IMR-90 (cell line): ENCODE data around the gene HSH2D. TPM values are rescaled to one million over a fixed set of nuclear protein-coding genes. Genes with fewer than 3 reads are reported as not detected.

Experiments
- ATAC-seq: fragments of 200-7000 bp; cut with Tn5 transposase; 2 replicates; pipeline ENCODE4 v1.9.1; 2020; ENCODE audit warnings: low read depth, mild to moderate bottlenecking, moderate library complexity
- BruUV-seq: library from RNA; stranded (reverse); fragments of 400-500 nt; replicated peaks from 2 replicates; lab custom pipeline; 2021; lab: Mats Ljungman, UMichigan
- CTCF ChIA-PET: fragments of 300-600 bp; formaldehyde crosslinking; extraction: SDS; loops from one replicate; lab custom pipeline; 2021; ENCODE audit warnings: antibody characterized with exemption; lab: Yijun Ruan, JAX
- POLR2A ChIA-PET: fragments of 300-600 bp; sonication (Branson Sonifier 250); formaldehyde crosslinking; loops from one replicate; lab custom pipeline; 2022; ENCODE audit warnings: antibody characterized with exemption; ENCODE audit not compliant: unreplicated experiment; lab: Charles Lee
- DNase-seq: peaks from one replicate; pipeline ENCODE4 v3.0.0; 2013
- H2AFZ ChIP-seq: replicated peaks from 2 replicates; pipeline ENCODE3; 2013; ENCODE audit warnings: low read length, mild to moderate bottlenecking; ENCODE audit not compliant: poor library complexity
- H2AK5ac ChIP-seq: 2 replicates; pipeline ENCODE4 v1.6.1; 2013; ENCODE audit warnings: low read depth, low read length, inconsistent platforms
- H2AK9ac ChIP-seq: replicated peaks from 2 replicates; pipeline ENCODE3; 2013; ENCODE audit warnings: mild to moderate bottlenecking, low read depth, low read length, moderate library complexity; ENCODE audit not compliant: poor library complexity
- H2BK120ac ChIP-seq: 2 replicates; pipeline ENCODE4 v1.6.1; 2013; ENCODE audit warnings: low read depth, low read length, inconsistent platforms
- H2BK15ac ChIP-seq: 3 replicates; pipeline ENCODE4 v1.6.1; 2013; ENCODE audit warnings: low read depth, low read length, inconsistent platforms
- H2BK20ac ChIP-seq: 2 replicates; pipeline ENCODE4 v1.6.1; 2013; ENCODE audit warnings: low read depth, mild to moderate bottlenecking, inconsistent platforms, low read length, moderate library complexity
- H2BK5ac ChIP-seq: 2 replicates; pipeline ENCODE4 v1.6.1; 2013; ENCODE audit warnings: mild to moderate bottlenecking, low read depth, low read length, inconsistent platforms; ENCODE audit not compliant: poor library complexity, severe bottlenecking
- H3K14ac ChIP-seq: replicated peaks from 2 replicates; pipeline ENCODE4 v1.6.1; 2013; ENCODE audit warnings: low read depth, low read length, inconsistent platforms
- H3K18ac ChIP-seq: 2 replicates; pipeline ENCODE4 v1.6.1; 2013; ENCODE audit warnings: low read depth, low read length, control low read depth
- H3K23ac ChIP-seq: 2 replicates; pipeline ENCODE4 v1.6.1; 2013; ENCODE audit warnings: low read depth, low read length, inconsistent platforms
- H3K27ac ChIP-seq: 2 replicates; pipeline ENCODE4 v1.5.1; 2013; ENCODE audit warnings: mild to moderate bottlenecking, control low read depth, low read length; ENCODE audit not compliant: insufficient read depth
- H3K27me3 ChIP-seq: 2 replicates; pipeline ENCODE4 v1.6.1; 2013; ENCODE audit warnings: low read length; ENCODE audit not compliant: control insufficient read depth, insufficient read depth
- H3K36me3 ChIP-seq: 2 replicates; pipeline ENCODE4 v1.6.1; 2013; ENCODE audit warnings: low read length, mixed read lengths; ENCODE audit not compliant: control insufficient read depth, insufficient read depth
- H3K4ac ChIP-seq: 2 replicates; pipeline ENCODE4 v1.6.1; 2013; ENCODE audit warnings: low read depth, low read length, inconsistent platforms
- H3K4me1 ChIP-seq: 2 replicates; pipeline ENCODE4 v1.6.1; 2013; ENCODE audit warnings: low read length, mixed read lengths; ENCODE audit not compliant: control insufficient read depth, insufficient read depth
- H3K4me2 ChIP-seq: 2 replicates; pipeline ENCODE4 v1.6.1; 2013; ENCODE audit warnings: low read depth, mild to moderate bottlenecking, control low read depth, low read length, moderate library complexity
- H3K4me3 ChIP-seq: 2 replicates; pipeline ENCODE4 v1.5.1; 2013; ENCODE audit warnings: low read depth, mild to moderate bottlenecking, control low read depth, low read length, moderate library complexity; ENCODE audit not compliant: insufficient read depth
- H3K56ac ChIP-seq: 2 replicates; pipeline ENCODE4 v1.6.1; 2013; ENCODE audit warnings: low read length, inconsistent platforms; ENCODE audit not compliant: insufficient read depth; ENCODE audit errors: extremely low read depth
- H3K79me1 ChIP-seq, 2 experiments: 2 replicates each; pipeline ENCODE4 v1.6.1; 2013; ENCODE audit warnings: low read length in 2 of 2, inconsistent platforms in 1 of 2, low read depth in 1 of 2
- H3K9ac ChIP-seq: 2 replicates; pipeline ENCODE4 v1.6.1; 2013; ENCODE audit warnings: low read depth, low read length, control low read depth
- H3K9me1 ChIP-seq: 2 replicates; pipeline ENCODE4 v1.6.1; 2013; ENCODE audit warnings: low read length, inconsistent platforms; ENCODE audit not compliant: insufficient read depth
- H3K9me3 ChIP-seq: 2 replicates; pipeline ENCODE4 v1.6.1; 2013; ENCODE audit warnings: low read length; ENCODE audit not compliant: control insufficient read depth, insufficient read depth
- H4K20me1 ChIP-seq: 2 replicates; pipeline ENCODE4 v1.6.1; 2013; ENCODE audit warnings: low read length, inconsistent platforms; ENCODE audit not compliant: insufficient read depth
- H4K5ac ChIP-seq: 2 replicates; pipeline ENCODE4 v1.6.1; 2013; ENCODE audit warnings: mild to moderate bottlenecking, low read depth, low read length, control low read depth
- H4K8ac ChIP-seq, 2 experiments: 2 replicates each; pipeline ENCODE4 v1.6.1; 2013; ENCODE audit warnings: low read depth in 2 of 2, low read length in 2 of 2, control low read depth in 1 of 2, inconsistent platforms in 1 of 2
- H4K91ac ChIP-seq: 2 replicates; pipeline ENCODE4 v1.6.1; 2013; ENCODE audit warnings: low read depth, low read length, inconsistent platforms; ENCODE audit not compliant: insufficient read depth
- BHLHE40 ChIP-seq: fragments of 150-350 bp; IDR thresholded peaks from 2 replicates; pipeline ENCODE4 v1.6.1; 2016; ENCODE audit warnings: mild to moderate bottlenecking, low read depth, low read length
- CTCF ChIP-seq: conservative IDR thresholded peaks from 2 replicates; pipeline ENCODE4 v1.5.1; 2012; ENCODE audit warnings: mild to moderate bottlenecking, low read depth, low read length, improper control_type of control experiment
- WGBS, 2 experiments: methylation state at CpG; one replicate each; pipeline versions ENCODE4 v1.1.5 to v1.1.7; 2013; ENCODE audit warnings: missing lambda C conversion rate in 2 of 2; ENCODE audit not compliant: insufficient read length in 1 of 2; ENCODE audit errors: extremely low coverage in 2 of 2; 5-methylcytosine and 5-hydroxymethylcytosine counted together
- dilution Hi-C: fragments of 300-500 bp; cut with HindIII; formaldehyde crosslinking; loops from one replicate; pipeline ENCODE4 v1.14.3; 2018; ENCODE audit warnings: low sequenced_read_pairs; ENCODE audit not compliant: unreplicated experiment
- in situ Hi-C: fragments of 300-500 bp; cut with MboI; formaldehyde crosslinking; loops from 3 replicates; pipeline ENCODE4 v1.14.3; 2019; ENCODE audit warnings: low sequenced_read_pairs, inconsistent platforms, mixed read lengths
- intact Hi-C: fragments of 100-400 bp; cut with micrococcal nuclease; formaldehyde crosslinking; loops from 2 replicates; pipeline ENCODE4 v1.10.0; 2022
- polyA plus RNA-seq, 3 experiments: library from polyadenylated mRNA; depleted of rRNA; stranded (reverse); fragments of >200 nt; gene quantifications; 2 replicates each; pipeline ENCODE4 v1.2.3, GENCODE V29; 2012; ENCODE audit warnings: low replicate concordance in 1 of 3
- total RNA-seq: library from RNA; depleted of rRNA; stranded (reverse); fragments of >200 nt; gene quantifications from 2 replicates; pipeline ENCODE4 v1.2.3, GENCODE V29; 2012

The HSH2D gene
- total and polyA plus RNA-seq, 2 of the 4 experiments (the other 2 are of a cell fraction) = not detected

GRCh38 chr19:16167055-16167454 lies 23.6 kb downstream of the HSH2D start:
- intact Hi-C loops = no loop called here
- dilution Hi-C loops = no loop called here
- no peaks in the 10 kb centered on the region for H3K9me3 ChIP-seq
- CTCF ChIA-PET = no interaction called here
- no peaks in the 10 kb centered on the region for H4K20me1 ChIP-seq
- H3K9me1 ChIP-seq = no peaks in the 10 kb centered on the region
- no peak overlapping the region for H3K4me2 ChIP-seq
- no peak for DNase-seq
- H2AFZ ChIP-seq = no peak overlapping the region
- no peak overlapping the region for H3K18ac ChIP-seq
- no peaks in the 10 kb centered on the region for H3K36me3 ChIP-seq
- no peak overlapping the region for H3K23ac ChIP-seq
- no peak overlapping the region for H3K27ac ChIP-seq
- no peak overlapping the region; the same call in 1 of the 2 replicates for H2AK5ac ChIP-seq
- no peak overlapping the region for H2AK9ac ChIP-seq
- TF ChIP-seq BHLHE40 = no peak
- no peak for TF ChIP-seq CTCF
- WGBS, 2 experiments = 100% methylated on average over 1 of the region's 5 CpGs; no CpG with 5 or more reads in 1 of the 2 experiments
- in situ Hi-C loops = no loop called here
- H4K91ac ChIP-seq = no peak overlapping the region
- no peak overlapping the region for H4K8ac ChIP-seq
- H3K79me1 ChIP-seq = no peaks in the 10 kb centered on the region
- ATAC-seq = no peak
- no peak overlapping the region for H2BK20ac ChIP-seq
- H3K14ac ChIP-seq = no peak overlapping the region
- H3K27me3 ChIP-seq = no peaks in the 10 kb centered on the region; the same call in 1 of the 2 replicates
- H4K5ac ChIP-seq = no peak overlapping the region
- no TSS peak for BruUV-seq
- no peak overlapping the region for H3K56ac ChIP-seq
- POLR2A ChIA-PET = no interaction called here
- H2BK5ac ChIP-seq = no peak overlapping the region
- H3K4me1 ChIP-seq = no peaks in the 10 kb centered on the region
- no peak overlapping the region for H2BK15ac ChIP-seq
- H3K4me3 ChIP-seq = no peak overlapping the region
- H2BK120ac ChIP-seq = no peak overlapping the region
- H3K9ac ChIP-seq = no peak overlapping the region
- H3K4ac ChIP-seq = no peak overlapping the region
